OCI-M2 (cell line): ENCODE data around the gene GPR85.
"Not testable (repeated sequence)": the region's sequence is repeated elsewhere in the genome, so short reads cannot be mapped to it uniquely, and the experiment has no call there.

Source experiments
- DNase-seq: peaks from one replicate; lab custom pipeline; 2025; ENCODE audit not compliant: unreplicated experiment; lab: John Stamatoyannopoulos, UW

The GPR85 gene

DNA sequence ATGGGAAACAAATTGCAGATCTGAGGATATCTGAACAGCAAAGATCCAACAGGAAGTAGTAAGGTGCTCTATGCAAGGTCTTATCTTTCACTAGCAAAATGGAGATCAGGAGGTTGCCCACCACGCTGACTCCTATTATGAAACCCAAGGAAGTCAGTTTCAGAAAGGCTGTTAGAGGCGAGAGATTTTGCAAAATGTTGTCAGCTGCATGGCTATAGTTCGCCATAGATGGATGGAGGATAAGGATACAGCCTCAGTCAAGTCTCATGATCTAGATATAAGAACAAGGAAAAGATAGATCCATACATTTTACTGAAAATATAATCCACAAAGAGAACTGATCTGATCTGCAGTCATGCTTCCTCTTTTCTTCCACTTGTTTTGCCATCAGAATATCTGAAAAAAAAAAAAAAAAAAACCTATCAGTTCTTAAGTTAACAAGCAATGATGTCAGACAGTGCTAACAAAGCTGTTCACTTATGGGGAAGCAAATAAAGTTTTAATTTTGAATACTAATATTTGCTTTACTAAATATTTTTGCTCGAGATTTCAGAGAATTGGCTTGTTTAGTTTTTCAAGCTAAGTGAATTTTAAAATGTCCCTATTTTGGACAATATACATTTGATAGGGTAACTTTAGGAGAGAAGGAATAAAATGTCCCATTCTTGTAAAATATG, 2.0 kb downstream of the GPR85 start:
- DNase-seq, result no peak

GRCh38 chr7:113083816-113084495, 2.7 kb downstream of the GPR85 start:
- DNase-seq, result no peak

DNA sequence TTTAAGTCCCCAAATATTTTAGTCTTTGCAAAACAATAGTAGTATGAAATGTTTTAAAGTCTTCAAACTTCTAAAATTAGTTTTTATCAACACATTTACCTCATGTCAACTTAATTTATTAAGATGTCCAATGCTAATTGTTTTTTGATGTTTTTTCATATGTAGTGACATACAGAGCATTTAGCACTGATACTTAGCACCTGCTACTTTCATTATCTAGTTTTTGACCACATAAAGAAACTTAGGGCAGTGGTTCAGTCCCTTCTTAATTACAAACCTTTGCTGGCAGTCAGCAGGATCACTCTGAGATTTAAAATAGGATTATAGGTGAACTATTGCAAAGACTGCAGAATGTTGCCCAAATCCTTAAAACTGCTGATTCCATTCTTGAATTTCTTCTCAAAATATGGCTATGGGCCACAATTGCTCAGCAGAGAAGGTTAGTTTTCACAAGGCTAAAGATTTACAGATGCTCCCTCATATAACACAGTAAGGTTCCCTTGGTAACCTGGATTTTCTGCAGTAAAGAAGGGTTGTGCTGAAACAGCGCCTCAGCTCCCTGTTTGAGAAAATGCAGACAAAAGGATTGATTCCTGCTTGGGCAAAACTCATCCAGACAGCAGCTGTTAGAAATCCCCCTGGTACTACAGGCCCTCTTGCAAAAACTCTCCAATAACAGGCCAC, 3.4 kb downstream of the GPR85 start:
- no peak for DNase-seq

DNA sequence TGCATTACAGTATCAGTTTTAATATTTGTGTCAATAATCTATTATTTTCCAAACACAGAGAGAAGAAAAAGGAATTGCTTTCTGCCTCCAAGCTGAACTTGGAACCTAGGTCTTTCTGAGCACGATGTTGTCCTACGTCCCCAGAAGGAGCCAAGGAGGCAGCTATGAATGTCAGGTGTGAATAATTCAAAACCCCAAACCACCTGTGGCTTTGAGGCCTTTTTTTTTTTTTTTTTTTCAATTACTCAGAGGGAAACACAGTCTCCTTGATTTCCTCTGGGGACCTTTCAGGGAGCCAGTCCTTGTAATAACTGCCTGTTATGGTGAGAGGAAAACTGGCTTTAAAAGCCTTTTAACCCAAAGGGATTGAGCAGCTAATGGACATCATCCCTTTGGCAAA, 8.3 kb downstream of the GPR85 start:
- no peak for DNase-seq

GRCh38 chr7:113076703-113077102, 9.9 kb downstream of the GPR85 start:
- DNase-seq, result no peak

DNA sequence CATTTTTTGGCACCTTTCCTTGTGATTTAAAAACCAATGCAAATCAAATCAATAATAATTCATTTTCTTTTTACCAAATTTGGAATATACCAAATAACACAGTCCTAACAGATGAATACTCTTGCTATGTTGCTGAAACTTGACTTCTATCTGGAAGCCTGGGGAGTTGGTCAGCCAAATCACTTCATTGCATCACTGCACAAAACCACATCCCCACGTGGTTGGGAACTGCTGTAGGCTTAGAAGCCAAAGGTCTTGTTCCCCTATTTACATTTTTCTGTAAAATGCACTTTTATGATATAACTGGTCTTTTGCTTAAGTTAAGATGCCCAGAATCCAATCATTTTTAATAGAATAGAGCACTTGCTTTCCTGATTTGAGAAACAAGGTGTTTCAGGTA, 15.2 kb downstream of the GPR85 start:
- DNase-seq, result no peak

- no peak for DNase-seq
Observed at GRCh38 chr7:113062499-113062898, 24.1 kb downstream of the GPR85 start.

GRCh38 chr7:113060100-113060499, 26.5 kb downstream of the GPR85 start:
- DNase-seq, result no peak

GRCh38 chr7:113054938-113055337, 31.7 kb downstream of the GPR85 start:
- DNase-seq, result no peak

GRCh38 chr7:113054272-113054671, 32.4 kb downstream of the GPR85 start:
- DNase-seq, result not testable (repeated sequence)

GRCh38 chr7:113049221-113049620, 37.4 kb downstream of the GPR85 start:
- not testable (repeated sequence) for DNase-seq

GRCh38 chr7:113046453-113046852, 40.2 kb downstream of the GPR85 start:
- no peak for DNase-seq

- no peak for DNase-seq
Observed at GRCh38 chr7:113045379-113045778, 41.2 kb downstream of the GPR85 start.

GRCh38 chr7:113044394-113044793, 42.2 kb downstream of the GPR85 start:
- no peak for DNase-seq

GRCh38 chr7:113040849-113041248, 45.8 kb downstream of the GPR85 start:
- DNase-seq, result no peak

DNA sequence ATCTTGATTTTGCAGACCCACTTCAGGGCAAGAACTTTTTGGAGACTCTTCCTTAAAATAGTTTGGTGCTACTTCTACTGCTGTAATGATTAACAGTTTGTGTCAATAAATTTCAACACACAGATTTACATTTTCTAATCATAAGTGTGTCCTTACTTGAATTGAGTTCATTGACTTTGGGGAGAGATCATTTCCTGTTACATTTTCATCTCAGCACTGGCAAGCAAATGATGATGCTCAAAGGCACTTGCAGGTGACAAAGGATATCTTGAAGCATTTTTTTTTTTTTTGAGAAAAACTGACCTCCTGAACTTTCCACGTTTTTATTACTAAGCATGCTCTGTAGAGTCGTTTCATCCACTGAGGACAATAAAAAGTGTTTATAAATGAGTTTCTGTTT, 52.7 kb downstream of the GPR85 start:
- no peak for DNase-seq
